Ramos (cell line): Measurements from ENCODE around the gene LINGO3.
"Not testable (repeated sequence)": the region's sequence is repeated elsewhere in the genome, so short reads cannot be mapped to it uniquely, and the experiment has no call there.

ENCODE experiments used
- in situ Hi-C: fragments of 300-500 bp; cut with MboI; formaldehyde crosslinking; loops from one replicate; pipeline ENCODE4 v1.14.3; 2022; ENCODE audit warnings: low sequenced_read_pairs; ENCODE audit not compliant: unreplicated experiment

LINGO3 gene

GRCh38 chr19:2308114-2308556 lies at the start of gene LINGO3:
Gene LINGO3, minus strand, starts transcription at chr19:2308154. Its CDS starts 16,378 bp downstream, at chr19:2291776.
- in situ Hi-C loops = no loop called here

- in situ Hi-C loops = no loop called here
Observed at GRCh38 chr19:2356036-2356646, 48.2 kb upstream of the LINGO3 start.

- in situ Hi-C loops = no loop called here
Observed at GRCh38 chr19:2355168-2356035, 47.4 kb upstream of the LINGO3 start.

- in situ Hi-C loops = no loop called here
Observed at GRCh38 chr19:2354670-2355069, 46.7 kb upstream of the LINGO3 start.

- in situ Hi-C loops = no loop called here
Observed at GRCh38 chr19:2353887-2354592, 46.1 kb upstream of the LINGO3 start.

- in situ Hi-C loops = no loop called here
Observed at GRCh38 chr19:2353159-2353886, 45.4 kb upstream of the LINGO3 start.

- in situ Hi-C loops = no loop called here
Observed at GRCh38 chr19:2352121-2352520, 44.2 kb upstream of the LINGO3 start.

GRCh38 chr19:2351591-2351990 lies 43.6 kb upstream of the LINGO3 start:
- in situ Hi-C loops = no loop called here

GRCh38 chr19:2350656-2351055 lies 42.7 kb upstream of the LINGO3 start:
- in situ Hi-C loops = no loop called here

- in situ Hi-C loops = not testable (repeated sequence)
Observed at GRCh38 chr19:2349818-2350217, 41.9 kb upstream of the LINGO3 start.

- in situ Hi-C loops = no loop called here
Observed at GRCh38 chr19:2345794-2346663, 38.1 kb upstream of the LINGO3 start.

GRCh38 chr19:2345076-2345475 lies 37.1 kb upstream of the LINGO3 start:
- in situ Hi-C loops = no loop called here

- in situ Hi-C loops = no loop called here
Observed at GRCh38 chr19:2344381-2344870, 36.5 kb upstream of the LINGO3 start.

- in situ Hi-C loops = no loop called here
Observed at GRCh38 chr19:2343289-2343982, 35.5 kb upstream of the LINGO3 start.

GRCh38 chr19:2342656-2343288 lies 34.8 kb upstream of the LINGO3 start:
- in situ Hi-C loops = no loop called here

GRCh38 chr19:2341982-2342381 lies 34.0 kb upstream of the LINGO3 start:
- in situ Hi-C loops = no loop called here

GRCh38 chr19:2341244-2341751 lies 33.3 kb upstream of the LINGO3 start:
- in situ Hi-C loops = no loop called here
